Stimulated activated CD4-positive, alpha-beta T cell treated with anti-CD3 and anti-CD28 coated beads, Interleukin-1b, Interleukin-23, amount 100 ng/mL, for 1 hour (primary cell): ENCODE data around the gene UBC.
A peak's percentile ranks its signal among the peaks of the same experiment; 100 is the strongest.
"Not testable (repeated sequence)": the region's sequence is repeated elsewhere in the genome, so short reads cannot be mapped to it uniquely, and the experiment has no call there.

Experiments used
- DNase-seq, 2 donors: peaks; one replicate each; pipeline ENCODE4 v3.0.0-alpha.2; 2020; ENCODE audit warnings: low read depth in 2 of 2

UBC gene

DNA sequence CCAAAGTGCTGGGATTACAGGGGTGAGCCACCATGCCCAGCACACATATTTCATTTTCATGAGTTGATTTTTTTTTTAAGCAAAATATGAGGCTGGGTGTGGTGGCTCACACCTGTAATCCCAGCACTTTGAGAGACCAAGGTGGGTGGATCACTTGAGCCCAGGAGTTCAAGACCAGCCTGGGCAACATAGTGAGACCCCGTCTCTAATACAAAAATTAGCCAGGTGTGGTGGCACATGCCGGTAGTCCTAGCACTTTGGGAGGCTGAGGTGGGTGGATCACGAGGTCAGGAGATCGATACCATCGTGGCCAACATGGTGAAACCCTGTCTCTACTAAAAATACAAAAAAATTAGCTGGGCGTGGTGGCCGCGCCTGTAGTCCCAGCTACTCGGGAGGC is 17.1 kb upstream of the UBC start:
- DNase-seq = not testable (repeated sequence)

DNA sequence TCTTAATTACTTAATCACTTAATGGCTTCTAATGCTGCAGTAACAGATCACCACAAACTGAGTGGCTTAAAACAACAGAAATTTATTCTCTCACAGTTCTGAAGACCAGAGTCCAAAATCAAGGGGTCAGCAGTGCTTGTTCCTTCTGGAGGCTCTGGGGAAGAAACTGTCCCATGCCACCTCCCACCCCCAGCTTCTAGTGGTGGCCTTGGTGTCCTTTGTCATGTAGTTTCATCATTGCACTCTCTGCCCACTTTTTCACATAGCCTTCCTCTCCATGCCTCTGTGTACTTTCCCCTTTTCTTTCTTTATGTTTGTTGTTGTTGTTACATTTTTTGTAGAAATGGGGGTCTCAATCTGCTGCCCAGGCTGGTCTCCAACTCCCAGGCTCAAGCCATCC is 16.1 kb upstream of the UBC start:
- DNase-seq = no peak

DNA sequence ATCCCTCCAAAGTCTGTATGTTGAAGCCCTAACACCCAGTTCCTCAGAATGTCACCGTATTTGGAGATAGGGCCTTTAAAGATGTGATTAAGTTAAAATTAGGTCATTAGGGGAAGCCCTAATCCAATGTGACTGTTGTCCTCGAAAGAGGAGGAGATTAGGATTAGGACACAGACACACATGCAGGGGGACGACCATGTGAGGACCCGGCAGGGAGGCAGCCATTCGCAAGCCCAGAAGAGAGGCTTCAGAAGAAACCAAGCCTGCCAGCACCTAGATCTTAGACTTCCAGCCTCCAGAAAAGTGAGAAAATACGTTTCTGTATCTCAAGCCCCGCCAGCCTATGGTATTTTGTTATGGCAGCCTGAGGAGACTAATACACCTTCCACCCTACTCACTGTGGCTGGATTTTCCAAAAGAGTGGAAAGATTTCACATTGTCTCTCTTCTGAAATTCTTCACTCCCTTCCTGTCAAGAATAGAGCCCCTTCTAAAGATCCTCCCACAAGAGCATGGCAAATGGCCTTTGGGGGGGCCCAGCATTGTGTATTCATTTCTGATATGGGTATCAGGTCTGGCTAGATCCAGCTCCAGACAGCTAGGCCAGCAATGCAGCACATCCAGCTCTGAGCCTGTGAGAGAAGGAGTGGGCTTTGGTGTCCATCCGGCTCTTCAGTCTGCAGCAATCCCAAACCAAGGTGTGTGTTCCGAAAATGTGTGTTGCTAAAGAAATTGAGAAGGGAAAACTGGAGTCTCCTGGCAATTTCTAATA is 15.4 kb upstream of the UBC start:
- no peak for DNase-seq

DNA sequence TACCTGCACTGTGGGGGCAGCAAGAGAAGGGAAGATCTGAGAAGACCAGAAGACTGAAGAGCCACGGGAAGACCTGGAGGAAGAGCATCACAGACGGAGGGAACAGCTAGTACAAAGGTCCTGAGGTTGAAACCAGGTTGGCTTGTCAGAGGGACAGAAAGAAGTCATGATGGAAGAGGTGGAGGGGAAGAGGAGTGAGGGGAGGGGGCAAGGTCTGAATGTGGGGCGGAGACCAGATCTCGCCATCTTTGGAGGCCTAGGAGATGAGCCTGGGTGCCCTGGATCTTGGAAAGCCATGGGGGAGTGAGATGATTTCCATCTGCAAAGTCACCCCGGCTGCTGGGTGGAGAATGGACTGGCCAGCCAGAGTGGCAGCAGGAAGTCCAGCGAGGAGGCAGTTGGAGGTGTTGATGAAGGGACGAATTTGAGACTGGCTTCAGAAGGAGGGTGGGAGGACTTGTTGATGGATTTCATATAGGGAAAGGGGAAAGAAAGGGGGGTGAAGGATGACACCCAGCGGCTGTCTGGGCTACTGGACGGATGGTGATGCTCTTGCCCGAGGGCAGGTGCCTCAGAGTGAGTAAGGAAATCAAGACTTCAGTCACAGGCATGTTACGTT is 14.6 kb upstream of the UBC start:
- no peak for DNase-seq

DNA sequence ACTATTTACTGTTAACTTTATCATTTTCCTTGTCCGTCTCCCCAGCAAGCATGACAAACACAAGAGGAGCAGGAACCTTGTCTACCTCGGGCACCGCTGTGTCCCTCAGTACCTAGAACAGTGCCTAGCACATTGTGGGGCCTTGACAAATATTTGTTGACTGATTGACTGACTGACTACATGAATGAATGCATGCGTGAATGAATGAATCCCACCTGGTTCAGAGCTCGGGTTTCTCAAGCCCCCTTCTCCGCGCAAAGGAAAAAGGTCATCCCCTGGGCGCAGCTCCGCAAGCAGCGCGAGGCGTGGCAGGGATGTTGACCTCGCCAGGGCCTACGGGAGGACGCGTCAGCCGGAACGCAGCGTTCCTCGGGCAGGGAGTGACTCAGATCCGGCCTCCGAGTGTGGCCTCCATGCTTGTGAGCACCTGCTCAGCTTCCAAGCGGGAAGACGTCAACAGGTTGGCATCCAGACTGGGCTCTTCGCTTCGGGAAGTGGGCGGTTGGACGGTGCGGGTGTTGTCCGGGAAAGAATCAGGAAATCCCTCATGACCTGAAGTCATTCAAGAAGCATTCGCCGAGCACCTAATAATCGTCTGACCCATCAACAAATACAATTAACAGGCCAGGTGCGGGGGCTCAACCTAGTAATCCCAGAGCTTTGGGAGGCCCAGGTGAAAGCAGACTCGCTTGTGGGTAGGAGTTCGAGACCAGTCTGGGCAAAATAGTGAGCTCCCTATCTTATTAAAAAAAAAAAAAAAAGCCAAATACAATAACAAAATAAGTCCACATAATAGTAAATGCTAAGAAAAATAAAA is 13.9 kb upstream of the UBC start:
- no peak for DNase-seq

DNA sequence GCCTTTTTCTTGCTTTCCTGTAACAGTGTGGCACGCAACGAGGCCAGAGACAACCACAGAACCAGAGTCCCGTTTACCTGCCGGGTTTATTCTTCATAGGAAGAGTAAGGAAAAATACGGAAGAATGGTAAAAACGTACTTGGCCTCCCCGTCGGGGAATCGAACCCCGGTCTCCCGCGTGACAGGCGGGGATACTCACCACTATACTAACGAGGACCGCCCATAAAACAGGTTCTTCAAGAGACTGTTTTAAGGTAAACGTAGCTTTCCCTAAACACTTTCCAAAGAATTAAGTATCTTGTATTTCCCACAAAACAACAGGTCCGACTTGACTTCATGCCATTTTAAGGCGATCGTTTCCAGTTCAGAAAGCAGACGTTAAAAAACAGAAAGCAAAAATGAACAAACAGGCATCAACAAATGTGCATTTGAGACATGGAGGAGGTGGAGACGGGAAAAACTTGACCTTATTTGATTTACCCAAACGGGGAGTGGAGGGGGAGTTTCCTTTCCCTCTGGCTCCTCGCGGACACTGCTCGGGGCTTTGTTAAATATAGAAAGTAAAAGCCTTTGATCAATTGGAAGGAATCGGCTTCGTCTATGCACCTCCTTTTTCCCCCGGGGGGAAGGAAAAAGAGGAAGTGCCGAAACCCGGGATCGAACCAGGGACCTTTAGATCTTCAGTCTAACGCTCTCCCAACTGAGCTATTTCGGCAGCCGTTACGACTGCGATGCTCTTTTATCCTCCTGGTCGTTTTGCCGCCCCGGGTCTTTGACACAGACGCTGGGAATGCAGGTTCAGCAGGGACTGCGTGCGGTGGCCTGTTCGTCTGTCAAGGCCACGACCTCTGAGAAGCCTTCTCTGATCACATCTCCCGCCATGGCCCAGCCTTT is 13.0 kb upstream of the UBC start:
- DNase-seq = peak; percentile 84 to 96

DNA sequence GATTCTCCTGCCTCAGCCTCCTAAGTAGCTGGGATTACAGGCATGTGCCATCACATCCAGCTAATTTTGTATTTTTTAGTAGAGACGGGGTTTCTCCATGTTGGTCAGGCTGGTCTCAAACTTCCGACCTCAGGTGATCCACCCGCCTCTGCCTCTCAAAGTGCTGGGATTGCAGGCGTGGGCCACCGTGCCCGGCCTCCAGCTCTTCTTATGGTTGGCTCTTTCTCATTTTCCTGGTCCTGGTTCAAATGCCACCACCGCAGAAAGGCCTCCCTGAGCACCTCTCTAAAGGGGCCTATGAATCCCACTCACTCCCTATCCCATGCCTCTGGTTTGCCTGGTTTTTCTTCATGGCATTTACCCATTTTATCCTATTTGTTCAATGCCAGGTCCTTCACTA is 11.3 kb upstream of the UBC start:
- DNase-seq = not testable (repeated sequence)

DNA sequence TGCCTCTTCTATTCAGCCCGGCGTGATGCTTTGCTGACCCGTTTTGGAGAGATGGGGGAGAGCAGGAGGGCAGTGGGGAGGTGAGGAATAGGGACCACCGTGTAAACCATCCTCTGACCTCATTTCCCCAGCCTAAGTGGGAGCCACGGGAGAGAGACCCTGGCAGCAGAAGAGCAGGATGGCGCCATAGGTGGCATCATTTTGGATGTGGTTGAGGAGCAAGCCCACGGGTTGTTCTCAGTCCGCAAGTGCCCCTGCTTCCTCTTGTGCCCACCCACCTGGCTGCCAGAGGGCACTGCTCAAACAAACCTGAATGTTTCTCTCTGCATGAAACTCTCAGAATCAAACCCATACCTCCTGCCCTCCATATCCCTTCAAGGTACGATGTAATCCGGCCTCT is 10.7 kb upstream of the UBC start:
- DNase-seq = no peak

DNA sequence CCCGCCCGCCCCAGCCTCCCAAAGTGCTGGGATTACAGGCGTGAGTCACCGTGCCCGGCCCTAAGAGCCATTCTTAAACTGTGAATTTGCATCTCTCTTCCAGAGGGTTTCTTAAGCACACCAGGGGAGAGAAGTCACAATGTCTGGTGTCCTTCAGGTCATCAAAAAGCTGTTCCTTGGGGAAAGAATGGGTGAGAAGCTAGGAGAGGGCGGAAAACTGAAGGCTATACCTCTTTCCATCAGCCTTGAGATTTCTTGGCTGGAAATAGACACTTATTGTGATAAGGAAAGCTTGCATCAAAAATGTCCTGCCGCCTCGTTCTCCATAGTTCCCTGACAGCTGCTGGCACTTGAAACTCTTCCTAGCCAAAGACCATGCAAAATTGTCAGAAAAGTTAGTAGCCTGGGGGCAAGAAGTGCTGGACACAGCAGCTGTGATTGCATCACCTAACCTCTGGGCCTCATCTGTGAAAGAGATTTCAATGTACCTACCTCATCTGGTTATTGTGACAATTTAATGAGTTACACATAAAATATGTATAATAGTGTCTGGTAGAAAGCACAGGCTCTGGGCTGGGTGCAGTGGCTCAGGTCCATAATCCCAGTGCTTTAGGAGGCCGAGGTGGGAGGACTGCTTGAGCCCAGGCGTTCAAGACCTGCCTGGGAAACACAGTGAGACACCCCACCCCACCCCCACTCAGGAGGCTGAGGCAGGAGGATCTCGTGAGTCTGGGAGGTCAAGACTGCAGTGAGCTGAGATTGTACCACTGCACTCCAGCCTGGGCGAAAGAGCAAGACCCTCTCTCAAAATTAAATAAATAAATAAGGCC is 9.7 kb upstream of the UBC start:
- no peak for DNase-seq

DNA sequence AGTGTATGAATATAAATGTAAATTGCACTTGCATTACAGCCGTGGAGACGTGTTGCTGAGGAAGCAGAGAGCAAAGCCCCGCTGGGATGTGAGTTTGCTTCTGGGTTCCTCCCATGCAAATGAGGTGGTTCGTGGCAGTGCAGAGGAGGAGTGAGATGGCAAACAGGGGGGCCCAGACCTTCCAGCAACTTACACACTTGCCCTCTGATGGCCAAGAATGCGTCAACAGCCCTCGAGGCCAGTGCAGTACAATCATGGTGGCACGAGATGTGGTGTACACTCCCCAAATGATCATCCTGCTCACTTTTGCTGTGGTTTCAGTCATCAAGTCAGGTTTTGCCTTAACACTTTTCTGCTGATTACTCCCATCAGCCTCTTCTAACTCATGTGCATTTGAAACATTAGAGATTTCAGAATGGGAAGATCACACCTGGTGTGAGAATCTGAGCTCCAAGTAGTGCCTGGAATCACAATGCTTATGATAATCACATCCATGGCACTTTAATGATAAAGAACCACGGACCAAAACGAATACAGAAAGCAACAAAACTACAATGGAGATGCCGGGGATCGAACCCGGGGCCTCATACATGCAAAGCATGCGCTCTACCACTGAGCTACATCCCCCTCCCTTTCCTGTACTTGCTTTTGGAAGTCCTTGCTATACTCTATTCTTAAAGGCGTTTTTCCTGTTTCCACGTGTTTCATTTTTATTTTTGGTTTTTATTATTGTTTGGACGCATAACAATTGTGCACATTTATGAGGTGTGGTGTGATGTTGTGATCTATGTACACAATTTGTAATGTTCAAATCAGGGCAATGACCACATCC is 7.0 kb upstream of the UBC start:
- DNase-seq = no peak

DNA sequence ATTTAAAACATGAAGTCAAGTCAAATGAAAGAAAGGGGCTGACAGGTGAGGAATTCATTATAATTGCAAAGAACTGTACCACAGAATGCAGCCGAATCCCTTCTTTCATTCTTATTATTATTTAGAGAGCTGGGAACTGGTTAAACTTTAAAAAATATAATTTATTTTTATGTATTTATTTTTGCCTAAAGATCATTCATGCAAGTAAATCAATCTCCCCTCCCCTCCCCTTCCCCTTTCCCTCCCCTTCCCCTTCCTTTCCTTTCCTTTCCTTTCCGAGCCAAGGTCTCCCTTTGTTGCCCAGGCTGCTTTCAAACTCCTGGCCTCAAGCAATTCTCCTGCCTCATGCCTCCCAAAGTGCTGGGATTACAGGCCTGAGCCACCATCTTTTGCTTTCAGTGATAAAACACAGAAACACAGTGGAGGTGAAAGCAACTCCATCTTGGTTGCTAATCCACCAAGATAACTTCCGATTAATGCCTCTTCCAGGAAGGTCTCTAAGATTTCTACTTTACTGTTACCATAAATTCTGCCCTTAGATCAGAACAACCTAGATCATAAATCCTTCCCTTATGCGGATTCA is 6.0 kb upstream of the UBC start:
- DNase-seq = no peak

DNA sequence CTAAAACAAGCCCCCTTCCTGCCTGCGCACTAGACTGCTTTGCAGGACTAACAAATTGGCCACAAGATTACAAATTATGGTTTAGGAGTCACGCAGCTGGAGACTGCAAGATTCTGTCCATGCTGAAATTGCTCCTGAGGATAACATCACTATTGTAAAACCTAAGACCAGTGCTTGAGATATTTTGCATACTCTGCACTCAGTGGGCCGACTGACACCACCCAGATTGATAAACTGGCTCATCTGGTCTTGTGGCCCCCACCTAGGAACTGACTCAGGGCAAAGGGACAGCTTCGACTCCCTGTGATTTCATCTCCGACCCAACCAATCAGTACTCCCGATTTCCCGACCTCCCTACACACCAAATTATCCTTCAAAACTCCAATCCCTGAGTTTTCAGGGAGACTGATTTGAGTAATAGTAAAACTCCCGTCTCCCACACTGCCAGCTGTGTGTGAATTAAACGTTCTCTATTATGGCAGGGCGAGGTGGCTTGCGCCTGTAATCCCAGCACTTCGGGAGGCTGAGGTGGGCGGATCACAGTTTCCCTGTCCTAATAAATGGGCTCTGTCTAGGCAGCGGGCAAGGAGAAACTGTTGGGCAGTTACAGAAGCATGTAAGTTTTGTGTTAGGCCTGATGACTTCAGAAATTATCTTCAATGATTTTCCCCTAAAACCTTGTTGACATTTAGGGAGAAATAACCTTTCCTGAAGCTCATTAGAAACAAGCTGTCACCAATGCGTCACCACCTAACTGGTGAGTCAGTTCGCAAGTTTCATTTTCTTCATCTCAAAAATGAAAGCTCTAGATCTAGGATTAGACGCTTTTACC is 5.3 kb upstream of the UBC start:
- DNase-seq = no peak

DNA sequence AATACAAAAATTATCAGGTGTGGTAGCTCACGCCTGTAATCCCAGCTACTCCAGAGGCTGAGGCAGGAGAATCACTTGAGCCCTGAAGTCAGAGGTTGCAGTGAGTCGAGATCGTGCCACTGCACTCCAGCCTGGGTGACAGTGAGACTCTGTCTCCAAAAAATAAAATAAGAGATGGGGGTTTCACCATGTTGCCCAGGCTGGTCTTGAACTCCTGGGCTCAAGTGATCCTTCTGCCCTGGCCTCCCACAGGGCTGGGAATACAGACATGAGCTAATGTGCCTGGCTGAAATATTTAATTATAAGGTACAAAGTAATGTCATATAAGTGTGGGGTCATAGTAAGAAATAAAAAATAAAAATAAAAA is 4.2 kb upstream of the UBC start:
- not testable (repeated sequence) for DNase-seq

DNA sequence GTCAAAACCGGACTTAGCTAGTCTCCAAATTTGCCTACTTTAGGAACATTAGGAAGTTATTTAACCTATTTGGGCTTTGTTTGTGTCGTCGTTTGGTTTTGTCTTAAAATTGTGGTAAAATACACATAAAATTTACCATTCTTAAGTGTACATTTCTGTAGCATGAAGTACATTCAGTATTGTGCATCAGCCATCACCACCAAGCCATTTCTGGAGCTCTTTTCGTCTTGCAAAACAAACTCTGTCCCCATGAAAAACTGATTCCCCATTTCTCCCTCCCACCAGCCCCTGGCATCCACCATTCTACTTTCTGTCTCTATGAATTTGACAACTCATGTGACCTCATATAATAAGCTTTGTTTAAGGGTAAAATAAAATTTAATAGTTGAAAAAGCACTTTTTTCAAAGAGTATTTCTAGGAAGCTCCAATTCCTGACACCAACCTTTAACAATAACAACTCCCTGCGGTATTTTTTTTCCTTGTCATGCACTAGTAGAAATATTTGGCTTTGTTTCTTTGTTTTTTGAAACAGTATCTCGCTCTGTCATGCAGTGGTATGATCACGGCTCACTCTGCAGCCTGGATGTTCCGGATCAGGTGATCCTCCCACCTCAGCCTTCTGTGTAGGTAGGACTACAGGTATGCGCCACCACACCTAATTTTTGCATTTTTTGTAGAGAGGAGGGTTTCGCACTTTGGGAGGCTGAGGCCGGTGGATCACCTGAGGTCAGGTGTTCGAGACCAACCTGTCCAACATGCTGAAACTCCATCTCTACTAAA is 3.6 kb upstream of the UBC start:
- DNase-seq = no peak

DNA sequence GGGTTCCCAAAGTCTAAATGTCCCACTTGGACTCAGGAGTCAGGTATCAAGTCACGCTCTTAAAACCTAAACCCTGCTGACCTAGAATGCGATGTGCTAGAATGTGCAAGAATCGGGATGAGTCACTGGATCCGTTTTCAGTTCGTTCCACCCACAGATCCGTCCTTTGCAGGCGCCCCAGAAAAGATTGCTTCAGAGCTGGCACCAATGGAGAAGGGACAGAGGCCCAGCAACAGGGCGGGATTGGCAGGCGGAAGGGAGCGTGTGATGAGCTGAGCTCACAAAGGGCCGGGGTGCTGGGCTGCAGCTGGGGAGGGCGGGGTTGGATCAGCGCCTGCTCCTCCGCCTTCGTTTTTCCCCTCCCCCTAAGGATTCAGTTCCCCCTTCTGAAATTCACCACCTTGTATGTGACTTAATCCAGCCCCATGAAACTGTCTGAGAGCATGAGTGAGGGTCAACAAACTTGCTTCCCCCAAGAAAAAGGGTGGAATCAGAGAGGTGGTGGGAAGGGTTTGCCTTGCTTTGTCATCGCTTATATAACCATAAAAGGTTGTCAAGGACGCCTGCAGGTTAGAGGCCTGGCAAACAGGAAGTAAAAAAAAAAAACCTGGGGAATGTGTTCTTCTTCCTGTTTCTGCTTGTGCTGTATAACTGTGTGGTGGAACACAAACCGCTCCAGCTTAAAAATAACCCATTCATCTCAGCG is 2.8 kb upstream of the UBC start:
- DNase-seq = peak; percentile 67 to 75

DNA sequence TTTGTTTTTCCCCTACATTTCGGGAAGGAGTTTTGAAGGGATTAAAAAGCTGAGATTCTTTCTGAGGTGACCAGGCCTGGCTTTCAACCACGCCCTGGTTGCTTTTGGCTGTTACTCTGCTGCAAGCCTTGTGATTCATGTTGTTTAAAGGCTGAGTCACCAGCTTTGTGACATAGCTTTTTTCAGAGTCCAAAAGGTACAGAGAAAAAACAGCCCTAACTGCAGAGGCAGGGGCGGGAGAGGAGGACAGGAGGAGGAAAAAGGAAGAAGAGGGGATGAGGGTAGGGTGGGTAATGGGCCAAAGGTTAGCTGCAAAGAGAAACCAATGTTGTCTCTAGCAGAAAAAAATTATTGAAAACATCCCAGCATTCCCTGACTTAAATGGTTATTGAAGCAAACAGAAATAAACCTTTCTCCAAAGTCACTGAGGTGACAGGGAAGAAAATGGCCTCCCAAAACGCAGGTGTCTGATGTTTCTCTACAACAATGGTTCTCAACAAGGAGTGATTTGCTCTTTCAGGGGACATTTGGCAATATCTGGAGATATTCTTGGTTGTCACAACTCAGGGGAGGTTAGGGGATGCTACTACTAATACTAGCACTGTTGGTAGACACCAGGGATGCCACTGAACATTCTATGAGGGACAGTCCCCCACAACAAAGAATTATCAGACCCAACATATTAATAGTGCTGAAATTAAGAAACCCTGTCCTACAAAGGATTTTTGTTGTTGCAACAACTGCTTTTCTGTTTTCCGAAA is 2.1 kb upstream of the UBC start:
- no peak for DNase-seq
